T-helper 22 cell (primary cell): ENCODE measurements around the gene TMEM132D.
"Not testable (repeated sequence)": the region's sequence is repeated elsewhere in the genome, so short reads cannot be mapped to it uniquely, and the experiment has no call there.

Source experiments
- DNase-seq: peaks from one replicate; pipeline ENCODE4 v3.0.0-alpha.2; 2020; ENCODE audit warnings: low read depth

Gene TMEM132D

DNA sequence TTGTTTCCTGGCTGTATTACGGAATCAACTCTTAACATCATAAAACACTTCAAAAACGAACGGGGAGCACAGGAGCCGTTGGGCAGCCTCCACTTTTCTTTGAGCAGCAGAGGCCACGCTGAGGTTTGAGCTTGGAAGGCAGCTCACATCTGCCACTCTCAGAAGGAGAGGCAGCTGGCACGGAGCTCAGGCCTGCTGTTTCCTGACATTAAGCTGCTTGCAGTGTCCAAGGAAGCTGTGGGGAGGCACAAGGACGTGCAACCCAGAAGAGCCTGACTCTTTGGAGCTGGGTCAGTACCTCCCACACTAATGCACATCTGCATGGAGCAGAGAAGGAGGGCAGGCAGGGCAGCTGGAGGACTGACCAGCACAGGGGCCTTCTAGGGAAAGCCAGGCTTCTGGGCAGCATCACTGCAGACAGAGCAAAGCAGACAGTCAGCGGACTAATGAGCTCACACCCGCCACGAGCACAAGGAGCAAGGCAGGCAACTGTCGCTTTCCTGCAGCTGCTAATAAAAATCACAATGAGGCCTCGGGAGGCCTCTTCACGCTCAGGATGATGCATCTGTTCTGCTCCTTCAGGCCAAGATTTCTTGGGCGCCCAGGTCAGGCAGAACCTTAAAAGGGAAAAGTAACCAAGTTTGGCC lies 839.5 kb downstream of the TMEM132D start:
- DNase-seq, result no peak

DNA sequence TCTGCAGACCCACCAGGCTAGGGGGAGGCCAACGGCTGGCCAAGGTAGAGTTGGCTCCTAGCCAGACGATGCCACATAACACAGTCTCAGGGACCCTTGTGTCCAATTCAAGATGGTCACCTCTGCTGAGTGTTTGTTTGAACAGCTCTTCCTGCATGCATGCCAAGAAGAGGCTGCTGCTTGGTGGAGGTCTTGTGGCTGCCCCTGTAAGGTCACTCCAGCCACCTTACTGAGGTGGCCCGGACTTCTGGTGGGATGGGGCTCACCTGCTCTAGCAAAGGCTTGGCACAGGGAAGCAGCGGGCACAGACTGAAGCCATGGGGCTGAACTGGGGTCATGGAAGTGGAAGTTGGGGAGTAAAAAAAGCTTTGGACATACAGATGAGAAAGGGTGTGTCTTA lies 840.2 kb downstream of the TMEM132D start:
- no peak for DNase-seq

GRCh38 chr12:129053232-129053631 lies 850.6 kb downstream of the TMEM132D start:
- no peak for DNase-seq

GRCh38 chr12:129052373-129052772 lies 851.5 kb downstream of the TMEM132D start:
- DNase-seq, result no peak

DNA sequence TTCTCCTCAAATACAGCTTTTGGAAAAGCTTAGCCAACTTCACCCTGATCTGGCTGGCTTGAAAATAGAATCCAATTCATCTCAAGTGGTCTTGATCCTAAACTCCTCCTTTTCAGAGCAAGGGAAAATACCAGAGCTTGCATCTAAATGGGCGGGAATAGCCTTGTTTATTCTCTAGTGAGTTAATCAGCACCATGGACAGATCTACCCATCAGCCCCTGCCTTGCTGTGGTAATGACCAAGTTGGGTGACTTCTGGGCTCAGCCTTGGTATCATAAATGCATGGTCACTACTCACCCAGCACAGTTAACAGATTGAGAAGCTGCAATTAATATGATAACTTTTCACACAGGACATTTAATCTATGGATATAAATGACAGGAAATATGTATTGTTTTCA lies 853.9 kb downstream of the TMEM132D start:
- no peak for DNase-seq

DNA sequence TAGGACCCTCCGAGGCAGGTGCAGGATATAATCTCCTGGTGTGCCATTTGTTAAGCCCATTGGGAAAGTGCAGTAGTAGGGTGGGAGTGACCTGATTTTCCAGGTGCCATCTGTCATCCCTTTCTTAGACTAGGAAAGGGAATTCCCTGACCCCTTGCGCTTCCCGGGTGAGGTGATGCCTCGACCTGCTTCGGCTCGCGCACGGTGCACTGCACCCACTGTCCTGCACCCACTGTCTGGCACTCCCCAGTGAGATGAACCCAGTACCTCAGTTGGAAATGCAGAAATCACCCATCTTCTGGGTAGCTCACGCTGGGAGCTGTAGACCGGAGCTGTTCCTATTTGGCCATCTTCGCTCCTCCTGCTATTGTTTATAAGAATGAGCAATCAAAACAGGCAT lies 860.5 kb downstream of the TMEM132D start:
- DNase-seq, result not testable (repeated sequence)

DNA sequence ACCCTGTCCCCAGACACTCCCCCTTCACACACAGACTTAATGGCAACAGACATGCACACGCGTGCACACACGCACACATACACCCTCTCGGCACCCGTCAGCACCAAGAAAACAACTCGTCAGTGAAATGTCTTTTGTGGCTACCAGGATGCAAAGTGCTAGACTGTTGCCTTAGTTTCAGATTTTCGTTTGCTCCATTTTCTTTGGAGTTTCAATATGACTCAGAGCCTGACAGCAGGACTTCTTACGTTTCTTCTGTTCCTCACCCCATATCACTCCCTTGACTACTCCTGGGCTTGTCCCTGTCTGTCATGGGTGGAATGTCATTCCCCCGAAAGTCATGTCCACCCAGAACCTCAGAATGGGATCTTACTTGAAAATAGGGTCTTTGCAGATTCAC lies 867.7 kb downstream of the TMEM132D start:
- no peak for DNase-seq

GRCh38 chr12:129034558-129035289 lies 869.1 kb downstream of the TMEM132D start:
- DNase-seq, result no peak

- DNase-seq, result no peak
These were observed 875.0 kb downstream of the TMEM132D start for GRCh38 chr12:129028844-129029243.

GRCh38 chr12:129025055-129025454 lies 878.8 kb downstream of the TMEM132D start:
- DNase-seq, result no peak
